ENCODE data around the gene GPC3. TPM values are rescaled to one million over a fixed set of nuclear protein-coding genes. Genes with fewer than 3 reads are reported as not detected.
"Not testable (repeated sequence)": the region's sequence is repeated elsewhere in the genome, so short reads cannot be mapped to it uniquely, and the experiment has no call there.

The GPC3 gene
- total RNA-seq, 6 experiments from 2014 or later, result not detected

DNA sequence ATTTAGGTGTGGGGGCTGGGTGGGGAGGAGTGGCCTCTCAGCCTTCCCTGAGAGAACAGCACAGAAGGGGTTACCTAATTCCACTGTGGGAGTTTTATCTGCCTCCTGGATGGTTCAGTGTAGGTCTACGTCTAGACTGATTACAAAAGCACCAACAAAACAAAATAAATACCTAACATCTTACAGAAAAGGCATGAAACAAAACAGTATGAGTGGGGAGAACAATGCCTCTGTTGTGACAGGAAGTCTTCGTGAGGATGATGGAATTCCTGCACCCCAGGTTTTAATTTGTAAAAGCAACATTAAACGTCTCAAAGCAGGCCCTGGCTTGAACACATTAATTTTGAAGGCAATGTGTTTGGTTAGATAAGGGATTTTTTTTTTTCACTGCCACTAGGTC, 458.0 kb downstream of the GPC3 start:
- TF ChIP-seq, protein P1, sequence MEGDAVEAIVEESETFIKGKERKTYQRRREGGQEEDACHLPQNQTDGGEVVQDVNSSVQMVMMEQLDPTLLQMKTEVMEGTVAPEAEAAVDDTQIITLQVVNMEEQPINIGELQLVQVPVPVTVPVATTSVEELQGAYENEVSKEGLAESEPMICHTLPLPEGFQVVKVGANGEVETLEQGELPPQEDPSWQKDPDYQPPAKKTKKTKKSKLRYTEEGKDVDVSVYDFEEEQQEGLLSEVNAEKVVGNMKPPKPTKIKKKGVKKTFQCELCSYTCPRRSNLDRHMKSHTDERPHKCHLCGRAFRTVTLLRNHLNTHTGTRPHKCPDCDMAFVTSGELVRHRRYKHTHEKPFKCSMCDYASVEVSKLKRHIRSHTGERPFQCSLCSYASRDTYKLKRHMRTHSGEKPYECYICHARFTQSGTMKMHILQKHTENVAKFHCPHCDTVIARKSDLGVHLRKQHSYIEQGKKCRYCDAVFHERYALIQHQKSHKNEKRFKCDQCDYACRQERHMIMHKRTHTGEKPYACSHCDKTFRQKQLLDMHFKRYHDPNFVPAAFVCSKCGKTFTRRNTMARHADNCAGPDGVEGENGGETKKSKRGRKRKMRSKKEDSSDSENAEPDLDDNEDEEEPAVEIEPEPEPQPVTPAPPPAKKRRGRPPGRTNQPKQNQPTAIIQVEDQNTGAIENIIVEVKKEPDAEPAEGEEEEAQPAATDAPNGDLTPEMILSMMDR (IDR thresholded peaks at IDR 0.05), result no peak
- DNase-seq, result no peak
- Mint-ChIP-seq H3K36me3 (ENCODE audit: low read depth) (no peaks in the 10 kb centered on the region), H3K27ac (no peak overlapping the region), H3K9me3 (no peaks in the 10 kb centered on the region), H3K27me3 (ENCODE audit: insufficient read depth) (no peaks in the 10 kb centered on the region), H3K4me1 (ENCODE audit: low read depth) (no peaks in the 10 kb centered on the region), H3K4me3 (no peak overlapping the region)

DNA sequence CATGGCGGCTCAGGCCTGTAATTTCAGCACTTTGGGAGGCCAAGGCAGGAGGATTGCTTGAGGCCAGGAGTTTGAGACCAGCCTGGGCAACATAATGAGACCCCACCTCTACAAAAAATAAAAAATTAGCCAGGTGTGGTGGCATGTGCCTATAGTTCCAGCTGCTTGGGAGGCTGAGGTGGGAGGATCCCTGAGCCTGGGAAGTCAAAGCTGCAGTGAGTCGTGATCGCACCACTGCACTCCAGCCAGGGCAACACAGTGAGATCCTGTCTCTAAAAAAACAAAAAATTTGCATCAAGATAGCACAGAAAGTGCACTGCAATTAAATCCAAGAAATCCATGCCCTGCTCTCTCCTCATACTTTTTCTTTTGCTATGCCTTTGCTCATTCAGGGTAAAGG, 458.6 kb downstream of the GPC3 start:
- H3K27me3 Mint-ChIP-seq (ENCODE audit: insufficient read depth); DNase-seq; H3K4me3 Mint-ChIP-seq; H3K36me3 Mint-ChIP-seq (ENCODE audit: low read depth); H3K27ac Mint-ChIP-seq; H3K4me1 Mint-ChIP-seq (ENCODE audit: low read depth); H3K9me3 Mint-ChIP-seq: not testable (repeated sequence)

DNA sequence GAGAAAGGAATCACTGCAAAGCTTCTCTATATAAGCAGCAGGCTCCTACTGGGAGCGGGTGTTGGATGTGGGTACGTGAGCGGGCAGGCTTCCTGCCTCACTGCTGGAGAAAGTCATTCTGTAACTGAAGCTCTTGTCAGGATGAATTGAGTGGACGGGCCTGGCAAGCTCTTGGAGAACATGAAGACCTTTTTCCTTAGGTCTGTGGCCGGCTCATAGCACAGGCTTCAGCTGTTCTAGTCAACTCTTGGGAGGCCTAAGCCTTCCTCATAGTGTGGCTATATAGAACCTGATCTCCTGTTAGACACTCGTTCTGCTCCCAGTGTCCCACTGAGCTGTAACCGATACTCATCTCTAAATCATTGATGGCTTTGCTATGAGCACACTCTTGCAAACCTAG, 461.9 kb downstream of the GPC3 start:
- TF ChIP-seq, protein P1 (IDR thresholded peaks at IDR 0.05), result no peak
- H3K4me3 Mint-ChIP-seq, result no peak overlapping the region
- no peak overlapping the region for H3K27ac Mint-ChIP-seq
- no peaks in the 10 kb centered on the region for H3K4me1 Mint-ChIP-seq (ENCODE audit: low read depth)
- no peaks in the 10 kb centered on the region for H3K36me3 Mint-ChIP-seq (ENCODE audit: low read depth)
- no peak for DNase-seq
- no peaks in the 10 kb centered on the region for H3K27me3 Mint-ChIP-seq (ENCODE audit: insufficient read depth)
- H3K9me3 Mint-ChIP-seq, result no peaks in the 10 kb centered on the region; the same call in 1 of the 2 replicates

DNA sequence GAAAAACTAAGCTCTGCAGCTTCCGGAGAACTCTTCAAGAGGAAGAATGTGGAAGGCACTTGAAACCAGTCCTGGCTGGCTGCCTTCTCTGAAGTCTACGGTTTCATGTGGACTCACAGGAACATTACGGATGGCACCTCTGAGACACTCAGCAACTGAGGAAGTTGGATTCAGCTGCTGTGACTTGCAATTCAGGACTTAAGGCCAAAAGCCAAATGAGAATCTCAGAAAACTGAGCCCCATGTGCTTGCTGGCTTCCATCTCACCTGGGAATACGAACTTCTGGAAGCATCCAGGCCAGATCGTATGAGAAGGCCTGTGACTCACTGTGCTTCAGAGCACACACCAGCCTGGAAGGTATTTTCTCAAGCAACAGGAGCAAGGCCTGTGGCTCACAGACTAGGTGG, 462.3 kb downstream of the GPC3 start:
- H3K4me3 Mint-ChIP-seq, result no peak overlapping the region
- H3K36me3 Mint-ChIP-seq (ENCODE audit: low read depth), result no peaks in the 10 kb centered on the region
- no peaks in the 10 kb centered on the region; the same call in 1 of the 2 replicates for H3K9me3 Mint-ChIP-seq
- TF ChIP-seq, protein P1 (IDR thresholded peaks at IDR 0.05), result no peak
- H3K4me1 Mint-ChIP-seq (ENCODE audit: low read depth), result no peaks in the 10 kb centered on the region
- no peak overlapping the region for H3K27ac Mint-ChIP-seq
- H3K27me3 Mint-ChIP-seq (ENCODE audit: insufficient read depth), result no peaks in the 10 kb centered on the region
- no peak for DNase-seq

DNA sequence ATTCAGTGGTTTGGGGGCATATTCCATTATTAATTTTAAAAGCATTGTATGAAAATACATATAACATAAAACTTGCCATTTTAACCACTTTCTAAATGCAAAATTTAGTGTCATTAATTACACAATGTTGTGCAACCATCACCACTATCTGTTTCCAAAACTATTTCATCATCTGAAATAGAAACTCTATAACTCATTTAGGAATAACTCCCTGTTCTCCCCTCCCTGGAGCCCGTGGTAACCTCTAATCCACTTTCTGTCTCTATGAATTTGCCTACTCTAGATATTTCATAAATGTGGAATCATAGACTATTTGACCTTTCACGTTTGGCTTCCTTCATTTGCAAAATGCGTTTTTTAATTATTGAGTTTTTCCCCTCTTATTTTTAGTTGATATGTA, 468.7 kb downstream of the GPC3 start:
- no peak for DNase-seq
- Mint-ChIP-seq H3K9me3 (peaks cover 14% of the 10 kb centered on the region), H3K4me3 (no peak overlapping the region), H3K4me1 (ENCODE audit: low read depth) (no peaks in the 10 kb centered on the region), H3K36me3 (ENCODE audit: low read depth) (no peaks in the 10 kb centered on the region), H3K27ac (no peak overlapping the region), H3K27me3 (ENCODE audit: insufficient read depth) (no peaks in the 10 kb centered on the region; the same call in 1 of the 2 replicates)
- TF ChIP-seq, protein P1 (IDR thresholded peaks at IDR 0.05), result no peak

DNA sequence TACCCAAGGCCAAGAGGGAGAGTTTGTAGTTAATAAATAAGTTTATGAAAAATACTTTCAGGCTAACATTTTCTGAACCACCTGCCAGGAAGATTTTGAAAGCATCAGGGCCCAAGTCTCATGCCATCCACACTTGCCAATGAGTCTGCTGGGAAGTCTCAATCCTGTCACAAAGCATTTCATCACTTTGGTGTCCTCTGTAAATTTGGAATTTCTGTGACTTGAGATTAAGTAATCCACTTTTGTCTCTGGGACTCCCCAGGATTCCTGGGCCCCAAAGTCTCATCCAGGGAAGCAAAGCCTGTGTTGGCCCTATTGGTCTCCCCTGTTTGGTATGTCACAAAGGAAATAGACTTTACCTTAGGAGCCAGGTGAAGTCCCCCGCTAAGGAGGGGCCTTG, 470.9 kb downstream of the GPC3 start:
- H3K4me1 Mint-ChIP-seq (ENCODE audit: low read depth), result no peaks in the 10 kb centered on the region
- H3K36me3 Mint-ChIP-seq (ENCODE audit: low read depth), result no peaks in the 10 kb centered on the region
- peaks cover 16% of the 10 kb centered on the region for H3K9me3 Mint-ChIP-seq
- no peaks in the 10 kb centered on the region; the same call in 1 of the 2 replicates for H3K27me3 Mint-ChIP-seq (ENCODE audit: insufficient read depth)
- no peak for DNase-seq
- TF ChIP-seq, protein P1 (IDR thresholded peaks at IDR 0.05), result no peak
- no peak overlapping the region for H3K4me3 Mint-ChIP-seq
- H3K27ac Mint-ChIP-seq, result no peak overlapping the region
